ENCODE measurements around the gene PRSS22. TPM values are rescaled to one million over a fixed set of nuclear protein-coding genes. Genes with fewer than 3 reads are reported as not detected.

The PRSS22 gene
- total and polyA plus RNA-seq, 2 experiments from 2014 or later, result not detected

- no peak for TF ChIP-seq CTCF (IDR thresholded peaks at IDR 0.05; ENCODE audit: low read depth, low read length)
- Histone ChIP-seq H3K4me1 (ENCODE audit: low read depth) (no peaks in the 10 kb centered on the region), H3K36me3 (no peaks in the 10 kb centered on the region), H3K9me3 (ENCODE audit: low read depth) (no peaks in the 10 kb centered on the region), H3K4me3 (no peak overlapping the region), H3K27me3 (no peaks in the 10 kb centered on the region), H3K27ac (no peak overlapping the region)
- DNase-seq (ENCODE audit: low read depth in 1 of 2, low spot score in 1 of 2), result no peak
Observed at GRCh38 chr16:2814551-2815298, 43.2 kb downstream of the PRSS22 start.

- Histone ChIP-seq H3K4me3 (no peak overlapping the region), H3K36me3 (no peaks in the 10 kb centered on the region), H3K27me3 (no peaks in the 10 kb centered on the region), H3K4me1 (ENCODE audit: low read depth) (no peaks in the 10 kb centered on the region), H3K9me3 (ENCODE audit: low read depth) (no peaks in the 10 kb centered on the region), H3K27ac (no peak overlapping the region)
- no peak for TF ChIP-seq CTCF (IDR thresholded peaks at IDR 0.05; ENCODE audit: low read depth, low read length)
- DNase-seq (ENCODE audit: low read depth in 1 of 2, low spot score in 1 of 2), result no peak
Observed at GRCh38 chr16:2813771-2814221, 44.2 kb downstream of the PRSS22 start.

GRCh38 chr16:2811703-2812471 lies 46.1 kb downstream of the PRSS22 start:
- H3K4me1 ChIP-seq (ENCODE audit: low read depth), result no peaks in the 10 kb centered on the region
- no peaks in the 10 kb centered on the region for H3K36me3 ChIP-seq
- no peaks in the 10 kb centered on the region for H3K9me3 ChIP-seq (ENCODE audit: low read depth)
- DNase-seq (ENCODE audit: low read depth in 1 of 2, low spot score in 1 of 2), result no peak
- no peak for TF ChIP-seq CTCF (IDR thresholded peaks at IDR 0.05; ENCODE audit: low read depth, low read length)
- no peaks in the 10 kb centered on the region for H3K27me3 ChIP-seq
- H3K4me3 ChIP-seq, result no peak overlapping the region
- no peak overlapping the region for H3K27ac ChIP-seq

GRCh38 chr16:2810651-2811050 lies 47.3 kb downstream of the PRSS22 start:
- no peak for TF ChIP-seq CTCF (IDR thresholded peaks at IDR 0.05; ENCODE audit: low read depth, low read length)
- Histone ChIP-seq H3K27ac (no peak overlapping the region), H3K4me3 (no peak overlapping the region), H3K27me3 (peaks cover 5% of the 10 kb centered on the region), H3K36me3 (no peaks in the 10 kb centered on the region), H3K4me1 (ENCODE audit: low read depth) (no peaks in the 10 kb centered on the region), H3K9me3 (ENCODE audit: low read depth) (no peaks in the 10 kb centered on the region)
- DNase-seq (ENCODE audit: low read depth in 1 of 2, low spot score in 1 of 2), result no peak

- Histone ChIP-seq H3K36me3 (no peaks in the 10 kb centered on the region), H3K27me3 (peaks cover 8% of the 10 kb centered on the region), H3K4me1 (ENCODE audit: low read depth) (no peaks in the 10 kb centered on the region), H3K4me3 (no peak overlapping the region), H3K27ac (no peak overlapping the region), H3K9me3 (ENCODE audit: low read depth) (no peaks in the 10 kb centered on the region)
- no peak for DNase-seq (ENCODE audit: low read depth in 1 of 2, low spot score in 1 of 2)
- no peak for TF ChIP-seq CTCF (IDR thresholded peaks at IDR 0.05; ENCODE audit: low read depth, low read length)
Observed at GRCh38 chr16:2809149-2809760, 48.7 kb downstream of the PRSS22 start.

All from cardiac muscle cell (in vitro differentiated cells and primary cell).